Esophagus squamous epithelium (tissue), 5 donors: ENCODE data around the gene KCNQ1. TPM values are rescaled to one million over a fixed set of nuclear protein-coding genes. Genes with fewer than 3 reads are reported as not detected.

Experiments
- DNase-seq: peaks from one replicate; lab custom pipeline; 2025; lab: John Stamatoyannopoulos, UW
- H3K27ac ChIP-seq, 4 donors: fragments of 200-600 bp; sonication (generic); one replicate each; pipeline ENCODE4 v1.5.1; 2016 to 2019; ENCODE audit warnings: mild to moderate bottlenecking in 1 of 4
- H3K27me3 ChIP-seq, 4 donors: fragments of 200-600 bp; sonication (generic); 1 replicate in 3 of 4; 2 replicates in 1 of 4; pipeline versions ENCODE4 v1.5.1 to v1.6.0; 2017 to 2021; ENCODE audit warnings: antibody characterized with exemption in 1 of 4
- H3K36me3 ChIP-seq, 3 donors: fragments of 200-600 bp; sonication (generic); one replicate each; pipeline ENCODE4 v1.5.1; 2016 to 2019
- H3K4me1 ChIP-seq, 3 donors: fragments of 200-600 bp; sonication (generic); one replicate each; pipeline ENCODE4 v1.5.1; 2017 to 2019
- H3K4me3 ChIP-seq, 4 donors: fragments of 200-600 bp; sonication (generic); 1 replicate in 3 of 4; 2 replicates in 1 of 4; pipeline ENCODE4 v1.5.1; 2016 to 2019; ENCODE audit warnings: mild to moderate bottlenecking in 2 of 4, moderate library complexity in 1 of 4
- H3K9me3 ChIP-seq, 3 donors: fragments of 200-600 bp; sonication (generic); one replicate each; pipeline ENCODE4 v1.5.1; 2016 to 2019
- POLR2A ChIP-seq, 4 donors: fragments of 450-650 bp; IDR thresholded peaks; one replicate each; pipeline ENCODE4 v1.6.1; 2017; ENCODE audit warnings: antibody characterized with exemption in 4 of 4, mild to moderate bottlenecking in 4 of 4, moderate library complexity in 3 of 4
- WGBS, 2 donors: methylation state at CpG; one replicate each; pipeline ENCODE4 v1.1.5; 2018; 5-methylcytosine and 5-hydroxymethylcytosine counted together
- intact Hi-C: fragments of 100-400 bp; cut with DNase I; formaldehyde crosslinking; loops from one replicate; pipeline ENCODE4 v1.15.0; 2022
- total RNA-seq, 4 donors: library from RNA; depleted of rRNA; stranded (reverse); fragments of >200 nt; gene quantifications; one replicate each; pipeline ENCODE4 v1.1.0, GENCODE V29; 2016
- TF ChIP-seq, protein P1 (sequence below), 6 experiments: fragments of 450-650 bp in 4 of 6; fragments of 200-600 bp in 2 of 6; sonication (generic) in 2 of 6; IDR thresholded peaks; one replicate each; pipeline ENCODE4 v1.5.1; 2016 to 2019; ENCODE audit warnings: antibody characterized with exemption in 6 of 6, mild to moderate bottlenecking in 4 of 6, moderate library complexity in 4 of 6
- donor health status: DM: yes; HTN: yes; CAD: no.

Gene KCNQ1
- total RNA-seq, 4 donors from 2014 or later, result 0.61 to 3.1 (median 0.72) TPM

- Histone ChIP-seq H3K9me3 (no peaks in the 10 kb centered on the region), H3K27me3 (peaks cover 0 to 4% (median 0%) of the 10 kb centered on the region in 4 donors), H3K36me3 (no peaks in the 10 kb centered on the region), H3K4me1 (peaks cover 7 to 25% (median 10%) of the 10 kb centered on the region in 3 donors), H3K4me3 (no peak overlapping the region), H3K27ac (no peak overlapping the region)
- TF ChIP-seq POLR2A (IDR thresholded peaks at IDR 0.05), result no peak
- TF ChIP-seq, protein P1, sequence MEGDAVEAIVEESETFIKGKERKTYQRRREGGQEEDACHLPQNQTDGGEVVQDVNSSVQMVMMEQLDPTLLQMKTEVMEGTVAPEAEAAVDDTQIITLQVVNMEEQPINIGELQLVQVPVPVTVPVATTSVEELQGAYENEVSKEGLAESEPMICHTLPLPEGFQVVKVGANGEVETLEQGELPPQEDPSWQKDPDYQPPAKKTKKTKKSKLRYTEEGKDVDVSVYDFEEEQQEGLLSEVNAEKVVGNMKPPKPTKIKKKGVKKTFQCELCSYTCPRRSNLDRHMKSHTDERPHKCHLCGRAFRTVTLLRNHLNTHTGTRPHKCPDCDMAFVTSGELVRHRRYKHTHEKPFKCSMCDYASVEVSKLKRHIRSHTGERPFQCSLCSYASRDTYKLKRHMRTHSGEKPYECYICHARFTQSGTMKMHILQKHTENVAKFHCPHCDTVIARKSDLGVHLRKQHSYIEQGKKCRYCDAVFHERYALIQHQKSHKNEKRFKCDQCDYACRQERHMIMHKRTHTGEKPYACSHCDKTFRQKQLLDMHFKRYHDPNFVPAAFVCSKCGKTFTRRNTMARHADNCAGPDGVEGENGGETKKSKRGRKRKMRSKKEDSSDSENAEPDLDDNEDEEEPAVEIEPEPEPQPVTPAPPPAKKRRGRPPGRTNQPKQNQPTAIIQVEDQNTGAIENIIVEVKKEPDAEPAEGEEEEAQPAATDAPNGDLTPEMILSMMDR (IDR thresholded peaks at IDR 0.05), result no peak
- intact Hi-C loops, result loop anchor here (2.0 kb wide), 2 partner anchors 103 to 357 kb away; no protein-coding TSS in a partner anchor
- DNase-seq, result no peak
- 80 to 82% methylated on average over 6 to 12 of the region's 21 CpGs for WGBS, 2 donors
These were observed 87.3 kb downstream of the KCNQ1 start for GRCh38 chr11:2531987-2532703.

DNA sequence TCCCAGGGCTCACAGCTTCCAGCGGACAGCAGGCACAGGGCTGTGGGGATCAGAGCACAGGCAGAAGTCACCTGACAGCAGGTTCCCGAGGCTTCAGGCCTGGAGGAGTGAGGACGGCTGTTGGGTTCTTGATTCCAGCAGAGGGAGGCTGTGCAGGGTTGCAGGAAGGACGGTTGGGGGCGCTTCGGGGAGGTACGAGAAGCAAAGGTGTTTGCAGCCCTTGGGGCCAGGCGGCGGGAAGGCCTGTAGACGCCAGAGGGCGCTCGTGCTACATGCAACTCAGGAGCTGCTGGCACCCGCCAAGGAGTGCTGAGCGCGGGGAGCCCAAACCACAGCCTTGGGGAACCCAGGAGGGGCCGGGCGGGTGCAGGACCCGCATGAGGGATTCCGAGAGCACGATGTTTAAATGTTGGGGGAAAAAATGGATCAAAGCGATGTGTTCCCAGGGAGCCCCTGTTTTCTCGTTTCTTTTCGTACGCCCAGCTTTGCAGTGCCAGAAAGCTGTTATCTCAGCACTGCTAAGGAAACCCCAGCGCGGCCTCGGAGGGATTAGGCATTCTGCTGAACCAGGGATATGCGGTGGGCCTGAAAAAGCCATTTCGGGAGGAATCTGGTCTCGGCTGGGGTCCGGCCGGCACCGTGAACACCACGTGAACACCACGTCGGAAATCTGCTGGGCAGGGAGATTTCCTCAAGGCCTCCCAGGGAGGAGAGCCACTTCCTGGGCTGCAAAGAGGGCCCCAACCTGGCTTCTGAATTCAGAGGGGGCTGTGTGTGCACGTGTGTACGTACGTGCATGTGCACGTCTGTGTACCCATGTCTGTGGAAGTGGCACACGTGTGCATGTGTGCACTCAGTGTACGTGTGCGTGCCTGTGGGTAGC, 88.1 kb downstream of the KCNQ1 start:
- Histone ChIP-seq H3K4me3 (peak overlapping the region in 3 of 4 donors; percentile 21 to 51 (median 25)), H3K27me3 (no peaks in the 10 kb centered on the region), H3K27ac (peak overlapping the region in 3 of 4 donors; percentile 21 to 62 (median 52)), H3K9me3 (no peaks in the 10 kb centered on the region), H3K4me1 (peaks cover 7 to 20% (median 10%) of the 10 kb centered on the region in 3 donors), H3K36me3 (no peaks in the 10 kb centered on the region)
- intact Hi-C loops, result loop anchor here (2.0 kb wide), 1 partner anchor 356 kb away; no protein-coding TSS in a partner anchor
- peak; percentile 49 for DNase-seq
- WGBS, 2 donors, result 20 to 41% methylated on average over 8 to 30 of the region's 43 CpGs
- TF ChIP-seq, protein P1 (IDR thresholded peaks at IDR 0.05), result peak; percentile 99
- TF ChIP-seq POLR2A (IDR thresholded peaks at IDR 0.05), result no peak

DNA sequence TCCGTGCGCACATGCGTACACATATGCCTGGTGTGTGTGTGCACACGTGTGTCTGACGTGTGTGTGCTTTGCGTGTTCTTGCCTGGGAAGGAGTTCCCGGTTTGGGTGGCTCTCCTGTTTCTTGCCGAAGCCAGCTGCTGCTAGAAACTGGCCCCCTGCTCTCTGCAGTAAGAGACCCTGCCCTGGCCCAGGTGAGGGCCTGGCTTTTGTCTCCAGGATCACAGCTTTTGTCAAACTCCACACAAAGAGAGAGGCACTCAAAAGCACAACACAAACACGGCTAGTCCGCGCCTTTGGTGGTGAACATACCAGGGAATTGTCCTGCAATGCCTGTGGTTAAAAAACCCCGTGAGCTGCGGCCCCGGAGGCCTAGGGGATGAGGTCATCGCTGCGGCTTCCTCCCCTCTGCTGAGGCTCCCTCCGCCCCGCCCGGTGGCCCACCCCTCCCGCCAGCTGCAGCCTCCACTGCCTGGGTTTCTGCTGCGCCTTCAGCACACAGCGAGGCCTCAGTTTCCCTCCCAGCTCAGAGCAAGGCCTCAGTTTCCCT, 88.9 kb downstream of the KCNQ1 start:
- H3K27me3 ChIP-seq, result no peaks in the 10 kb centered on the region
- intact Hi-C loops, result loop anchor here (2.0 kb wide), 1 partner anchor 355 kb away; no protein-coding TSS in a partner anchor
- peaks cover 7 to 20% (median 10%) of the 10 kb centered on the region in 3 donors for H3K4me1 ChIP-seq
- TF ChIP-seq, protein P1 (IDR thresholded peaks at IDR 0.05), result no peak
- no peak for TF ChIP-seq POLR2A (IDR thresholded peaks at IDR 0.05)
- no peaks in the 10 kb centered on the region for H3K36me3 ChIP-seq
- 90% methylated on average over 4 of the region's 22 CpGs; no CpG with 5 or more reads in 1 of the 2 donors for WGBS, 2 donors
- no peaks in the 10 kb centered on the region for H3K9me3 ChIP-seq
- peak overlapping the region in 2 of 4 donors; percentile 52 to 62 for H3K27ac ChIP-seq
- no peak for DNase-seq
- no peak overlapping the region for H3K4me3 ChIP-seq

DNA sequence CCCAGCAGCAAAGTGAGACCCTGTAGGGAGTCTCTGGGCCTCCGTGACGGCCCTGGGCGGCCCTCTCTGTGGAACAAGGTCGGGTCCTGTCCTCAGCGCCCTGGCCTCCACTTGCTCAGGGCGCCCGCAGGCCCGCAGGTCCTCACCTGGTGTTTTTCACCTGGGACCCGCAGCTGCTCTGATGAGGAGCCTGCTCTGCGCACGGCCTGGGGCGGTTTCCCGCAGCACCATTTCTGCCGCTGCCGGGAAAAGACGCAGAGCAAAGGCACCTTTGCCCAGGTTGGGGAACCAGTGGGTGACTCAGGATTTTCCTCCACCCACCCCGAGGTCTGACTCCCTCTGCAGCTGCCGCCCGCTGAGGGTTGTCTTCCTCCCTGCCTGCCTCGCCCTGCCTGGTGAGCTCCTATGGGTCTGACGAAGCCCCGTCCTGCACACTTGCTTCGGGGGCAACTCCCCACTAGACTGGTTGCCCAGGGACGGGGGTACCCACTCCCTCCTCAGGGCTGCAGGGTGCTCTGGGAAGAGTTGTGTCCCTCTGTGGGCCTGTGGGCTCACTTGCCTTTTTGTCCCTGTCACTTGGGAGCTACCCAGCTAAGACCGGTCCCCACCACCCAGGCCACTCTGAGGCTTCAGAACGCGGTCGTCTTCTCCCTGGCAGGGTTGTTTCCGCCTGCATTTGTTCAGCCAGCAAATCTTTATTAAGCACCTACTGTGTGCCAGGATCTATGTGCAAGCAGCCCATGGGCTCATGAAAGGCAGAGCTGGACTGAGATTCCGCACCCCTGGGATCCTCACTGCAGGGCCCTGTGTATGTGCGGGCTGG, 89.5 kb downstream of the KCNQ1 start:
- intact Hi-C loops, result no loop called here
- Histone ChIP-seq H3K4me3 (no peak overlapping the region), H3K27me3 (no peaks in the 10 kb centered on the region), H3K27ac (peak overlapping the region in 1 of 4 donors; percentile 62), H3K9me3 (no peaks in the 10 kb centered on the region), H3K36me3 (no peaks in the 10 kb centered on the region), H3K4me1 (peaks cover 7 to 20% (median 10%) of the 10 kb centered on the region in 3 donors)
- no peak for TF ChIP-seq POLR2A (IDR thresholded peaks at IDR 0.05)
- TF ChIP-seq, protein P1 (IDR thresholded peaks at IDR 0.05), result no peak
- DNase-seq, result no peak
- WGBS, 2 donors, result 81 to 89% methylated on average over 9 to 13 of the region's 31 CpGs
